NCI-H2029 (cell line): ENCODE results near the gene FHIT.
"Not testable (repeated sequence)": the region's sequence is repeated elsewhere in the genome, so short reads cannot be mapped to it uniquely, and the experiment has no call there.

Source experiments
- DNase-seq: peaks from one replicate; lab custom pipeline; 2025; lab: John Stamatoyannopoulos, UW

Gene FHIT

GRCh38 chr3:61111825-61112224, 139.4 kb downstream of the FHIT start:
- DNase-seq: no peak

GRCh38 chr3:61110576-61110975, 140.7 kb downstream of the FHIT start:
- no peak for DNase-seq

- no peak for DNase-seq
These were observed 142.8 kb downstream of the FHIT start for GRCh38 chr3:61108247-61109019.

- no peak for DNase-seq
These were observed 156.6 kb downstream of the FHIT start for GRCh38 chr3:61094608-61095007.

GRCh38 chr3:61093364-61093763, 157.9 kb downstream of the FHIT start:
- DNase-seq: no peak

- DNase-seq: no peak
These were observed 158.4 kb downstream of the FHIT start for GRCh38 chr3:61092870-61093269.

GRCh38 chr3:61090389-61091169, 160.7 kb downstream of the FHIT start:
- DNase-seq: no peak

- DNase-seq: no peak
These were observed 163.8 kb downstream of the FHIT start for GRCh38 chr3:61087465-61087864.

- no peak for DNase-seq
These were observed 169.7 kb downstream of the FHIT start for GRCh38 chr3:61081554-61081953.

- no peak for DNase-seq
These were observed 170.4 kb downstream of the FHIT start for GRCh38 chr3:61080737-61081445.

- no peak for DNase-seq
These were observed 173.1 kb downstream of the FHIT start for GRCh38 chr3:61078048-61078752.

GRCh38 chr3:61077551-61077950, 173.7 kb downstream of the FHIT start:
- DNase-seq: no peak

- no peak for DNase-seq
These were observed 176.5 kb downstream of the FHIT start for GRCh38 chr3:61074783-61075182.

GRCh38 chr3:61073566-61074165, 177.6 kb downstream of the FHIT start:
- DNase-seq: no peak

GRCh38 chr3:61068084-61068483, 183.2 kb downstream of the FHIT start:
- no peak for DNase-seq

GRCh38 chr3:61066800-61067199, 184.5 kb downstream of the FHIT start:
- no peak for DNase-seq

GRCh38 chr3:61066222-61066621, 185.0 kb downstream of the FHIT start:
- not testable (repeated sequence) for DNase-seq

- no peak for DNase-seq
These were observed 185.7 kb downstream of the FHIT start for GRCh38 chr3:61065451-61066011.

- no peak for DNase-seq
These were observed 190.0 kb downstream of the FHIT start for GRCh38 chr3:61061092-61061723.

- DNase-seq: no peak
These were observed 190.8 kb downstream of the FHIT start for GRCh38 chr3:61060411-61060861.

GRCh38 chr3:61058836-61059235, 192.4 kb downstream of the FHIT start:
- no peak for DNase-seq
